Left lung (tissue), 10 donors: ENCODE results near the gene NT5C1A. TPM values are rescaled to one million over a fixed set of nuclear protein-coding genes. Genes with fewer than 3 reads are reported as not detected.
A peak's percentile ranks its signal among the peaks of the same experiment; 100 is the strongest.

Experiments used
- ATAC-seq: fragments of 200-7000 bp; cut with Tn5 transposase; one replicate; pipeline ENCODE4 v1.9.1; 2020; ENCODE audit warnings: moderate library complexity
- DNase-seq, 4 donors: peaks; one replicate each; pipeline ENCODE4 v3.0.0-alpha.2; 2013 to 2020
- H3K27ac ChIP-seq, 2 donors: fragments of 200-600 bp; sonication (generic) in 1 of 2; one replicate each; pipeline versions ENCODE4 v1.5.0 to v1.8.0; 2020 to 2021
- H3K27me3 ChIP-seq, 2 donors: fragments of 200-600 bp; sonication (generic) in 1 of 2; one replicate each; pipeline versions ENCODE4 v1.5.0 to v1.8.0; 2020 to 2021
- H3K36me3 ChIP-seq, 2 donors: fragments of 200-600 bp; sonication (generic) in 1 of 2; one replicate each; pipeline versions ENCODE4 v1.5.0 to v1.8.0; 2020 to 2021
- H3K4me1 ChIP-seq, 2 donors: fragments of 200-600 bp; one replicate each; pipeline ENCODE4 v1.8.0; 2021
- H3K4me3 ChIP-seq, 2 donors: fragments of 200-600 bp; sonication (generic) in 1 of 2; one replicate each; pipeline versions ENCODE4 v1.5.0 to v1.8.0; 2020 to 2021; ENCODE audit warnings: mild to moderate bottlenecking in 1 of 2
- H3K9me3 ChIP-seq, 2 donors: fragments of 200-600 bp; sonication (generic) in 1 of 2; one replicate each; pipeline versions ENCODE4 v1.5.0 to v1.8.0; 2020 to 2021
- intact Hi-C, 2 donors: fragments of 100-400 bp; cut with DNase I; formaldehyde crosslinking; loops; one replicate each; pipeline versions ENCODE4 v1.11.2 to v1.14.2; 2022
- polyA plus RNA-seq, 6 donors: library from polyadenylated mRNA; unstranded; fragments of 120-200 nt; gene quantifications; one replicate each; pipeline ENCODE4 v1.2.1, GENCODE V29; 2013; ENCODE audit not compliant: insufficient read length in 6 of 6
- total RNA-seq, 2 donors: library from RNA; stranded (reverse); fragmentation: NEBNext Ultra II Directional; extraction: Animal tissue kit (Norgen Biotek cat#: 25700); gene quantifications; one replicate each; pipeline ENCODE4 v1.2.1, GENCODE V29; 2021
- TF ChIP-seq, protein P1 (sequence below), 2 donors: fragments of 200-600 bp; sonication (generic) in 1 of 2; IDR thresholded peaks; one replicate each; pipeline versions ENCODE4 v1.5.0 to v1.8.0; 2021; ENCODE audit warnings: antibody characterized with exemption in 2 of 2
- donor health status: DM: no; HTN: yes; CAD: no.
- donor health status: DM: no; HTN: no; CAD: no.

Gene NT5C1A
- total and polyA plus RNA-seq, 8 donors, result 0.21 to 8.9 (median 0.24) TPM; not detected in 3

DNA sequence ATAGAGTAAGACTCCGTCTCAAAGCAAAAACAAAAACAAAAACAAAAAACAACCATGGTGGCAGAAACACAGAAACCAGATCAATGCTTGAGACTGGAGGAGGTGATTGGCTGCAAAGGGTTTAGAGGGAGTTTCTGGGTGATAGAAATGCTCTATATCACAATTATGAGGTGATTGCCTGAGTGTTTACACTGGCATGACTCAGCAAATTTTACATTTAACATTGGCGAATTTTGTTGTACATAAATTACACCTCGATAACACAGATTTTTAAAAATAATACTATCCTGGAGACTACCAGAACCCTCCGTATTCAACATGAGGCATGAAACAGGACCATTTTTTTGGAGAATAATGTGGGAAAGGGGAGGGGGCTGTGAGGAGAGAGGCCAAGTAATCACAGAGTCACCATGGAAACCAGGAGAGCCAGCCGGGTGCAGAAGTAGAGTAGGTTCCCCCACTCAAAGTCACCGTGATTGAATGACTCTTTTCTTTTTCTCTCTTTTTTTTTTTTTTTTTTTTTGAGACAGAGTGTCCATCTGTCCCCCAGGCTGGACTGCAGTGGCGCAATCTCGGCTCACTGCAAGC lies 56.7 kb downstream of the NT5C1A start:
- Histone ChIP-seq H3K27me3 (no peaks in the 10 kb centered on the region), H3K4me1 (peaks cover 0 to 5% of the 10 kb centered on the region in 2 donors), H3K36me3 (no peaks in the 10 kb centered on the region), H3K4me3 (no peak overlapping the region), H3K27ac (no peak overlapping the region), H3K9me3 (no peaks in the 10 kb centered on the region)
- peak in 1 of 4 donors; percentile 33 for DNase-seq
- no peak for ATAC-seq
- intact Hi-C loops, result no loop called here
- TF ChIP-seq, protein P1, sequence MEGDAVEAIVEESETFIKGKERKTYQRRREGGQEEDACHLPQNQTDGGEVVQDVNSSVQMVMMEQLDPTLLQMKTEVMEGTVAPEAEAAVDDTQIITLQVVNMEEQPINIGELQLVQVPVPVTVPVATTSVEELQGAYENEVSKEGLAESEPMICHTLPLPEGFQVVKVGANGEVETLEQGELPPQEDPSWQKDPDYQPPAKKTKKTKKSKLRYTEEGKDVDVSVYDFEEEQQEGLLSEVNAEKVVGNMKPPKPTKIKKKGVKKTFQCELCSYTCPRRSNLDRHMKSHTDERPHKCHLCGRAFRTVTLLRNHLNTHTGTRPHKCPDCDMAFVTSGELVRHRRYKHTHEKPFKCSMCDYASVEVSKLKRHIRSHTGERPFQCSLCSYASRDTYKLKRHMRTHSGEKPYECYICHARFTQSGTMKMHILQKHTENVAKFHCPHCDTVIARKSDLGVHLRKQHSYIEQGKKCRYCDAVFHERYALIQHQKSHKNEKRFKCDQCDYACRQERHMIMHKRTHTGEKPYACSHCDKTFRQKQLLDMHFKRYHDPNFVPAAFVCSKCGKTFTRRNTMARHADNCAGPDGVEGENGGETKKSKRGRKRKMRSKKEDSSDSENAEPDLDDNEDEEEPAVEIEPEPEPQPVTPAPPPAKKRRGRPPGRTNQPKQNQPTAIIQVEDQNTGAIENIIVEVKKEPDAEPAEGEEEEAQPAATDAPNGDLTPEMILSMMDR (IDR thresholded peaks at IDR 0.05), result no peak

DNA sequence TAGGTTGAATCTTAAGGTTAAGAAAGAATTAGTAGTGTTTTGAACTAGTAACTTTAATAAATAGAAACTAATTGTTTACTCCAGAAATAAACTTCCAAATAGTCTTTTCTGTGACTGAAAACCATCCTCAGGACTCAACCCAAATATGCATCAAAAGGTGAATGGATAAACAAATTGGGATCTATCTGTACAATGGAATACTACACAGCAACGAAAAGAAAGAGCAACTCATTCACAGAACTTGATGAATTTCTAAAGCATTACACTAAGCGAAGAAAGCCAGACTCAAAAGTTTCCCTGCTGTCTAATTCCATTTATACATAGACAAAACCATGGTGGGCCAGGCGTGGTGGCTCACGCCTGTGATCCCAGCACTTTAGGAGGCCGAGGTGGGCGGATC lies 57.4 kb downstream of the NT5C1A start:
- intact Hi-C loops, result no loop called here
- H3K36me3 ChIP-seq, result no peaks in the 10 kb centered on the region
- no peak for ATAC-seq

DNA sequence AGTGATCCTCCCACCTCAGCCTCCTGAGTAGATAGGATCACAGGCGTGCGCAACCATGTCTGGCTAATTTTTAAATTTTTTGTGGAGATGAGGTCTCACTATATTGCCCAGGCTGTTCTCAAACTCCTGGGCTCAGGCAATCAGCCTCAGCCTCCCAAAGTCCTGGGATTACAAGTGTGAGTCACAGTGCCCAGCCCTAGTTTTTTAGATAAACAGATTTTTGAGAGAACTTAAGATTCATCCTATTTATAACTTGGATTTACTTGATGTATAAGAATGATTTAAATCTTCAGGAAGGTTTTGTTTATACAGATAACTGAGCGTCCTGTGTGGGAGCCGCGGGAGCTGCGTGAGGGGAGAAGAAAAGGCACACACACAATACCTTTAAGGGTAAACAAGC lies 58.7 kb downstream of the NT5C1A start:
- ATAC-seq, result no peak
- H3K9me3 ChIP-seq, result no peaks in the 10 kb centered on the region
- H3K4me1 ChIP-seq, result peaks cover 0 to 5% of the 10 kb centered on the region in 2 donors
- TF ChIP-seq, protein P1 (IDR thresholded peaks at IDR 0.05), result no peak
- no peak for DNase-seq
- no peaks in the 10 kb centered on the region for H3K36me3 ChIP-seq
- H3K27ac ChIP-seq, result peak overlapping the region in 1 of 2 donors; percentile 30
- no peaks in the 10 kb centered on the region for H3K27me3 ChIP-seq
- no peak overlapping the region for H3K4me3 ChIP-seq
- intact Hi-C loops, result no loop called here

More for the DNA sequence above, 57.4 kb downstream of the NT5C1A start:
- no peak overlapping the region for H3K4me3 ChIP-seq
- peaks cover 0 to 5% of the 10 kb centered on the region in 2 donors for H3K4me1 ChIP-seq
- TF ChIP-seq, protein P1 (IDR thresholded peaks at IDR 0.05), result no peak
- DNase-seq, result no peak
- H3K27me3 ChIP-seq, result no peaks in the 10 kb centered on the region
- H3K27ac ChIP-seq, result no peak overlapping the region
- H3K9me3 ChIP-seq, result no peaks in the 10 kb centered on the region

DNA sequence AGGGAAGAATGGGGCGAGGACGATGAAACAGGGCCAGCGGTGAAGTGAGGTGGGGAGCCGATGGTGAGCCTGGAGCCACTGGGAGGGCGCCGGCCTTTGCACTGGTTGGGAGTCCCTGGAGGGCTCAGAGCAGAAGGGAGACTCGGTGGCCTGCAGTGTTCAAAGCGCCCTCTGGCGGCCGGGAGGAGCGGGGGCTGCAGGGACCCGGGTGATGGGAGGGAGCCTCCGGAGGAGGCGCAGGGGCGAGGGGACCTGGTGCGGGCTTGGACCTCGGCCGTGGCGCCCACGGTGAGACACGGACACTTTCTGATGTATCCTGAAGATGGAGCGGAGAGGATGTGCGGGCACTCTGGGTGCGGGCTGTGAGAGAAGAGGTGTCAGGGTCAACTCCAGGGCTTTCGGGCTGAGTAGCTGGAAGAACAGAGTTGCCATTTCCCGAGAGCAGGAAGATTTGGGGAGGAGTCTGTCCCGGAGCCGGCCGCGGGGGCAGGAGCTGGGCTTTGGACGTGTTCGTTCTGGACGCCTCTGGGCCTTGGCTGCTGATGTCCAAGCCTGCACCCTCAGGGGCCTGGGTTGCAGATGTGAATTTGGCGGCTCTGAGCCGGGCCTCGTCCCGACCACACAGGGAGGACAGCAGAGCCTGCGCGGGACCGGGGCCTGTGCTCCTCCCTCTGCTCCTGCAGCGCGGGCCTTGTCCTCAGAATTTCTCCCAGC lies 62.1 kb downstream of the NT5C1A start:
- ATAC-seq (peak; percentile 85), DNase-seq (peak in 3 of 4 donors; percentile 46 to 93 (median 55))
- no peaks in the 10 kb centered on the region for H3K9me3 ChIP-seq
- TF ChIP-seq, protein P1 (IDR thresholded peaks at IDR 0.05), result peak; percentile 83 to 89
- H3K36me3 ChIP-seq, result no peaks in the 10 kb centered on the region
- H3K4me1 ChIP-seq, result peaks cover 0 to 5% of the 10 kb centered on the region in 2 donors
- H3K27me3 ChIP-seq, result peaks cover 0 to 8% of the 10 kb centered on the region in 2 donors
- no peak overlapping the region for H3K4me3 ChIP-seq
- no peak overlapping the region for H3K27ac ChIP-seq
- intact Hi-C loops, result loop anchor here (5.0 to 10.0 kb wide), 2 partner anchors 43 to 45 kb away; no protein-coding TSS in a partner anchor

Other genes starting within 250 kb of the NT5C1A start
- gene BMP8A, start 180.5 kb downstream of the NT5C1A start, total RNA-seq, result under 1 TPM; 0.73 to 0.82 TPM
- gene BMP8A, start 180.5 kb downstream of the NT5C1A start, polyA plus RNA-seq, result under 1 TPM; 0.37 to 0.73 (median 0.53) TPM
- gene PABPC4, start 95.3 kb downstream of the NT5C1A start, total RNA-seq, result 100 to 1,000 TPM; 226 to 232 TPM
- gene PABPC4, start 95.3 kb downstream of the NT5C1A start, polyA plus RNA-seq, result 100 to 1,000 TPM; 183 to 224 (median 199) TPM
- 10 to 100 TPM; 12.6 to 16.0 TPM for gene HEYL, start 32.5 kb downstream of the NT5C1A start, total RNA-seq
- 10 to 100 TPM; 29.2 to 42.8 (median 31.7) TPM for gene HEYL, start 32.5 kb downstream of the NT5C1A start, polyA plus RNA-seq
- gene HPCAL4, start 19.3 kb upstream of the NT5C1A start, total RNA-seq, result 1 to 10 TPM in 1 of 2 donors, under 1 TPM in 1; 0.31 to 1.9 TPM
- gene HPCAL4, start 19.3 kb upstream of the NT5C1A start, polyA plus RNA-seq, result under 1 TPM; 0.04 to 0.23 (median 0.14) TPM
- 10 to 100 TPM; 34.2 to 36.3 TPM for gene PPIE, start 66.8 kb upstream of the NT5C1A start, total RNA-seq
- 10 to 100 TPM; 66.4 to 74.9 (median 69.3) TPM for gene PPIE, start 66.8 kb upstream of the NT5C1A start, polyA plus RNA-seq
- gene OXCT2, start 99.2 kb upstream of the NT5C1A start, total RNA-seq, result under 1 TPM; 0.55 to 0.82 TPM
- under 1 TPM in 5 of 6 donors, not detected in 1; 0.15 to 0.58 (median 0.26) TPM for gene OXCT2, start 99.2 kb upstream of the NT5C1A start, polyA plus RNA-seq
- gene BMP8B, start 116.8 kb upstream of the NT5C1A start, total RNA-seq, result 1 to 10 TPM; 2.1 to 2.8 TPM
- gene BMP8B, start 116.8 kb upstream of the NT5C1A start, polyA plus RNA-seq, result 1 to 10 TPM; 1.0 to 2.3 (median 1.6) TPM
- 10 to 100 TPM; 10.5 to 13.1 TPM for gene TRIT1, start 211.4 kb upstream of the NT5C1A start, total RNA-seq
- gene TRIT1, start 211.4 kb upstream of the NT5C1A start, polyA plus RNA-seq, result 10 to 100 TPM; 36.3 to 51.4 (median 38.8) TPM
- gene MYCL, start 229.8 kb upstream of the NT5C1A start, total RNA-seq, result 1 to 10 TPM; 2.7 to 4.3 TPM
- 10 to 100 TPM in 5 of 6 donors, 1 to 10 TPM in 1; 8.1 to 12.9 (median 11.9) TPM for gene MYCL, start 229.8 kb upstream of the NT5C1A start, polyA plus RNA-seq